HG02970 (cell line): ENCODE measurements around the gene MMP8.

Source experiments
- ATAC-seq: cut with Tn5 transposase; IDR thresholded peaks from one replicate; pipeline ENCODE4 v1.9.1; 2021; ENCODE audit warnings: mild to moderate bottlenecking, moderate library complexity, moderate number of reproducible peaks; ENCODE audit not compliant: unreplicated experiment, low FRiP score

MMP8 gene

DNA sequence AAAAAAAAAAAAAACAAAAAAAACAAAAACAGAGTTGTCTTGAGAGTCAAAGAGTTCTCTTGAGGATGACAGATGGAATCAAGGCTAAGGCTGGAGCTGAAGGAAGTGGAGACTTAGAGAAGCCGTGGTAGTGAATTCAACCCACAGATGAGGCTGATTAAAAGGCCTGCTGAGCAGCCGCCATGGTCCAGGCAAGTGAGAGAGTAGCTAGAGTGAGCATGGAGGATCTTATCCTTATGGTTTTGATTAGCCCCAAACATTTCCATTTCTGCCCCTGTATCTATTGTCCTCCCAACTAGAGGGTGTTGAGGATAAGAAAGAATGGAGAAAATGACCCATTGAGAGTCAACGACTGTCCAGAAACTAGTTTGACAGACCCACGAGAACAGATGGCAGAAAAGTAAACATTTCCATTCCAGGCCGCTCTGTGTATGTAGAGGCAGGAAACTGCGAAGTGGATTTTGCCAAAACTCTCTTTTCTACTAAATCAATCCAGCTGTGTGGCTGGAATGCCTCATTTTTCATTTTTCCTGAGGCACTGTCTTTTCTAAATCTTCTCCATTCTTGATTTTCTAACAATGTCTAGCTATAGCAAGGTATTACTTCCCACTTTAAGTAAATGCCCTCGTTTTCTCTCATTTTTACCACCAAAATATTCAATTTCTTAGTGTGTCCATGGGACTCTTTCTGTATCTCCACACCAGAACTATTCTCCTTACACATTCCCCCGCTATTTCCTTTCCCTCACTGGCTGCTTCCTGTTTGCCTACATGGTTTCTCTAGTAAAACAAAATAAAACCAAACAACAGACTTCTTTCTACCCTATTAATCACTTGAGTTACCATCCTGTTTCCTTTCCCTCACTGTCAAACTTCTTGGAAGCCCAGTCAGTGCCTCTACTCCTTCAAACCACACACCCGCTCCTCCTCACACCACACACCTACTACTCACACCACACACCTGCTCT, 5.4 kb upstream of the MMP8 start:
- no peak for ATAC-seq

DNA sequence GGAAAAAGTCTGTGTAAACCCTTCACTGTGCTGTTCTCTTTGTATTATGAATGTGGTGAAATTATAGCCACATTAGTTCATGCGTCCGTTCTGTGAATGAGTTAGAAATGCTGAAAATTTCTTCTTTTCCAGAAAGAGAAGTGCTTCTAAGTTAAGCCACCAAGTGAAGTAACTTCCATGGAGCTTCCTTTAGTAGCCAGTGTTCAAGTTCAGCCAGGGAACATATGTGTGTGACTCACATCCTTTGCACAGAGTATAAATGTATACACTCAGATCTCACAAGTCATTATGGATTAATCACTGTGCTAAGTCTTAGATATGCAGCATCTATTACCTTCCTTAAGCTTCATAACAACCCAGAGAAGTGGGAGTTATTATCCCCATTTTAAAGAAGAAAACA, 3.1 kb upstream of the MMP8 start:
- no peak for ATAC-seq

DNA sequence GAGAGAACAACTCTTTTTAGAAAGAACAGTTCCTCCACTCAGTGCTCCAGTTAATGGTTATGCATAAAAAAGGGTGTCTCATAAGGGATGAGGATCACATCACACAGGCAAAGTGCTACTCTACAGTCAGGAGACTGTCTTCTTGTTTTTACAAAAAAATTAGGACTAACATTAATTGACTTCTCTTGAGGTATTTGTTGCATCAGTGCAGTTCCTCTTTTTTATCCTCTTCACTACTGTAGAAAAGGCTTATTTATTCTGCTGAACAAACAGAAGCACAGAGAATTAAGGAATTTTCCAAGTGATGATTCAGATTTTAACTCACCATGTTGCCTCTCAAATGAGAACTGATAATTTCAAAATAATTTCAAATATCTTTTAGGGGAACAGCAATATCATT, 1.9 kb downstream of the MMP8 start:
- ATAC-seq = no peak

DNA sequence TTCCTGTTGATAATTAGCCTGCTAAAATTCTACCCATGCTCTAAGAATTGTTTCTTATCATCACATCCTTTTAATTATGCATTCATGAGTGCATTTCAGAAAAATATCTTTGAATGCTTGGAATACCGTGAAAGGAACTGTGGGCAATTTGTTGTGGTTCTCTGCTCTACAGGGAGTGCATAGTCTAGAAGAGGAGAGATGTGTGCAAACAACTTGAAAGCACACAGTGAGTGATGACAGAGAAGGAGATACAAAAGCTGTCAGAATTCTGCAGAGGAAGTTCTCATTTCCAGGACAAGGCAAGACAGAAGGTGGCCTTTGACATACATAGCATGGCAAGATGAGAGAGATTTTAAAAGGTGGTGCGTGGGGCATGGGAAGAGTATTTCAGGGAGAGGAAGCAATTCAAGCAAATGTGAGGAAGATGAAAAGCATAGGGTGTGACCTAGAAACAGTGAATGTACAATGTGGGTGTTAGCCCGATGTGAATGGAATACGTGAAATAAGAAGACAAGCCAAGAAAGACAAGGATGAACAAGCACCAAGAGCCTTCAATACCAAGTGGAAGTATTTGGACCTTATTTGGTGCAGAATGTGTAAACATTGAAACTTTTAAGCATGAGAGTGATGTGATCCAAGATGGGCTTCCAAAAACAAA, 5.0 kb downstream of the MMP8 start:
- no peak for ATAC-seq

DNA sequence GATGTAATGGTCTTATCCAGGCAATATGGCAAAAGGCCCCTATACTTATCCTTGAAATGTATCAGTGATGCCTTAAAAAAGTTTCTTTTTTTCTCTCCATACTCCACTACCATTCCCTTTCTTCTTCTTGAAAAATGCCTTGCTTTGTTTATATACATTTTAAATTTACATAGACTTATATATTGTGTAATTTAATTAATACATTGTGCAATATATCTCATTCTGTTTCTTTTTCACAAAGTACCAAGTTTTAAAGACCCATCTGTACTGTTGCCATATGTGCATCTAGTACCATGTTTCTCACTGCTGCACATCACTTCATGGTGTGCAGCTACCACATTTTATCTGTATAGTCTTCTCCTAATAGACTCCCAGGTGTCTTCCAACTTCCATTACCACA, 7.5 kb downstream of the MMP8 start:
- no peak for ATAC-seq

DNA sequence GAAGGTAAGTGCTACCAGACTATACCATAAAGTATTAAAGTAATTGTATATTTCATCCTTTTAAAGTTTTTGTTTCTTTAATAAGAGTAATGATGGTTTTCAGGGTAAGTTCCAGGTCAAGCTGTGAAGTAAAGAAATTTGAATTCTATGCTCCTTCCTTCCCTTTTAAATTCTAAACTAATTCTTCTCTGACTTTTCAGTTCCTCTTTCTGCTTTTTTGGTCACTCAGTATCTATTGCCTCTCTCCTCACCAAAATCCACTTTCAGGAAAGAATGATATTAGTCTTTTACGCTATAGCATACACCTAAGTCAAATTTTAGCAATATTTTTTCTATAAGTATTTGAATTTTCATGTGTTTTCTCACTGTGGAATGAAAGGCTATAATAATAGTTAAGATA, 8.2 kb downstream of the MMP8 start:
- no peak for ATAC-seq

DNA sequence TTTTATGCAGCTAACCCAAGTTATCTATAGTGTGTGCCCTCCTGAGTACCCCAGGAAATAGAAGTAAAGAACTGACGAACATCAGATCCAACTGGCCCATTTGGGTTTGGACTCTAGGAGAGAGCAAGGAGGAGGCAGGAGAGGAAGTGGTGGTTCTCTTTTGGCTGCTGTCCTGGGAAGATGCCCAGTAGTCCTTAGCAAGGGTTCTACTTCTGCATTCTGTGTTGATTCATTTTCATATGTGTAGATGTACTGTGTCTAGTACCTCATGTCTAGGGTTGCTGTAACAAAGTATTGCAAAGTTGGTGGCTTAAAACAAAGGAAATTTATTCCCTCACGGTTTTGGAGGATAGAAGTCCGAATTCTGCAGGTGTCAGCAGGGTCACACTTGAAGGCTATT, 12.6 kb downstream of the MMP8 start:
- no peak for ATAC-seq

DNA sequence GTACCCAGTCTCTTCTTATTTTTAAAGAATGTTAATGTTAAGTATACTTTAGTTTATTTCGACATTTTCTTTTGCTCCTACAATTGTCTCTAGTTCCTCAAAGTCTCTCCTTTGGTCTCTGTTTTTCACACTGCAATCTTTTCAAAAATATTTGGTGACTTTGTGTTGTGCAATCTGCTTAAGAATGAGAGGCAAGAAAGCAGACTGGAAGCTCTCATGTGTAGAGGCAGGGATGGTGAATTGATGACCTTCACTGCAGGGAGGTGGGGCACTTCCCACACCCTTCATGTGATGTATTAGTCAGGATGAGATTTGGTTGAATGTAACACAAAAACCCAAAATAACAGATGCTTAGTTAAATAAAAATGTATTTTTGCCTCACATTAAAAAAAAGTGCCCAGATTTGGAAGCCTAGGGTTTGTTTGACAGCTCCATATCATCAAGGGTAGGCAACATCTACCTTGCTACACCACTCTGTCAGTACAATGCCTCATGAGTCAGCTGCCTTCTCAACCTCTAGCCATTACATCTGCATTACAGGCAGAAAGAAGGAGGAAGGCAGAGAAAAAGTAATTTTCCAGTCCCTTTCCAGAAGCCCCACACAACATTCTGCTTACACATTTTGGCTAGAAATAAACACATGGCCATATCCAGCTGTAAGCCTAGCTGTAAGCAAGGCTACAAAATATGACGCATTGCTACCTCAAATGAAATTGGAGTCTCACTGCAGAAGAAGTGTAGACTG, 15.4 kb downstream of the MMP8 start:
- no peak for ATAC-seq

DNA sequence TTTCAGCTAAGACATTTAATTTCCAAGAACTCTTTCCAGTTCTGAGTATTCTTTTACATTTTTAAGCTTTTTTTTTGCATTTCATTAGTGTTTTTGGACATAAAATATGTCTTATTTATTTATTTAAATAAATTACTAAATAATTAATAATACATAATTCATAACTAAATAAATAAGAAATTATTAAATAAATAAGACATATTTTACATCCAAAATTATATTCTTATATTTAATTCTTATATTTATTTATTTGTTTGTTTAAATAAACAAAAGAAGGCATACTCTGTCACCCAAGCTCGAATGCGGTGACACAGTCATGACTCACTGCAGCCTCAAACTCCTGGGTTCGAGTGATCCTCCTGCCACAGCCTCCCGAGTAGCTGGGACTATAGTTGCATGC, 16.1 kb downstream of the MMP8 start:
- no peak for ATAC-seq

DNA sequence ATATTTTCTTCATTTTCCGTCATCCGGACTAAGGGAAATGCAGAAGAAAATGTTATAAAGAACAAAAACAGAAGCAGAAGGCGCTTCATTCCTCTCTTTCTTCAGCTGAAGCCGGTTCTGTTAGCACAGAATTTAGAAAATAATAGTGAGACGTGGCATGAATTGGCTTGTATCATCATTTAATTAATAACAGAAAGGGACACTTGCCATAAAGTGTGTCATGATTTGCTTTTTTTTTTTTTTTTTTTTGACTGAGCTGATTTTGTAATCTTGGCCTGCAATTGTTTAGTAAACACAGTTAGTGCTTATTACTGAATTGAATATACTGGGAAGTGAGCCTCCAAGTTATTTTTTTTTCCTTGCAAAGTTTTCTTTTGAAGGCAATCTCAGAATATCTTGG, 19.1 kb downstream of the MMP8 start, which contains the start of gene MMP27:
Gene MMP27 (minus strand): TSS at position 144 of the 400 bp plus-strand sequence. CDS start 55 bp downstream, at position 89.
- no peak for ATAC-seq

DNA sequence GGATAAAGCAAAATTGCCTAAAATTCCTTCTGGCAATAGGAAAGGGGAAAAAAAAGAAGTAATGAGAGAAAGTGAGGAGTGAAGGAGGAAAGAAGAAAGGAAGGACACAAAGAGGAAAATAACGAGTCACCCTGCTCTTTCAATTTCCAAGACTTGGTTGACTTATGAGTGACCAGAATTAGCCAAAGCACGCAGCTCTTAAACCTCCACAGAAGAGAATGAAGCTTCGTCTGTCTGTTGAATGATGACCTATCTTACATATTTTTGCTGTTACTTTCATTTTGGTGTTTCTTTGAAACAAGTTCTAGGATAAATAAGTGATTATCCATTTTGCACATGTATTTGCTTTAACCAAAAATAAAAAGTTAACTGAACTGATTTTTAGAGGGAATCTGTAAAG, 19.9 kb downstream of the MMP8 start:
- ATAC-seq = no peak

DNA sequence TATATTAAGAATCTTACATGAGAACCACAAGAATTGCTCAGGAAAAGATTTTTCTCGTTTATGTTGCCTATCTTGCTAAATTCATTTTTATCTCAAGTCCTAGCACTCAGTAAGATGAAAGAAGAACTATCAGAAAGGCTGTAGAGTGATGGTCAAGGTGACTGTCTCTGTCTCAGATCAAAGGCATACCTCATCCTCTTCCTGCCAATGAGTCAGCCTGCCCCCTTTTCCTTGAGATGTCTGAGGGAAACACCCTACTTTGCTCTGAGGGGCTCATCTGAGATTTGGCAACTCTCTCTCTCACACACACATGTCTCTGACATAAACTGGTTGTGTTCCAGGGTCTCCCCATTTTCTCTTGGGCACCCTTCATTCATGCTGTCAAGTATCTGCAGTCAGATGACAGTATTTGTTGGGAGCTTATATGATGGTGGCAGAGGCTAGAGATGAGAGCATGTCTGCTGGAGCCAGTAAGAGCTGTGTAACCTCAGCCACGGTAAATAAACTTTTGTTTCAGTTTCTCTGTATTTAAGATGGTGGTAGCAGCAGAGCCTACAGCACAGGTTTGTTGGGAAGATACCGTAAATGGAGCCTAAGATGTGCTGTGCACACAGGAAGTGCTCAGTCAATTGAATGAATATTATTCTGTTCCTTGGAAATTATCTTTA, 20.8 kb downstream of the MMP8 start:
- no peak for ATAC-seq

DNA sequence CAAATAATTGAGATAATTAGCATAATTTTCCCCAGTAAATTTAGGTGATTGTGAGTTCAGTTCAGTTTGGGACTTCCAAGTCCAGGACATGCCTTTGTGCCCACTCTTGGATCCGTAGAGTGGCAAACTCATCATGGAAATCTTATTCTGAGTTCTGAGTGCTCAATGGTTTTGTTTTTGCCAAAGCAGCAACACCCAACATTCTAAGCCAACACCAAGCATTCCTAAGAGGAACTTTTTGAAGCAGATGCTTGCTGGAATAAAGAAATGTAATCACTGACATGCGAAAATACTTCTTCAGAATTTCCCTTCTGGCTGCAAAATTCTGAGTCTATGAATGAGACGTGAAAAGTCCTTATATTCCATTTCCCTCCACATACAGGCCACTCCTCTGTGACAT, 29.6 kb downstream of the MMP8 start:
- no peak for ATAC-seq

DNA sequence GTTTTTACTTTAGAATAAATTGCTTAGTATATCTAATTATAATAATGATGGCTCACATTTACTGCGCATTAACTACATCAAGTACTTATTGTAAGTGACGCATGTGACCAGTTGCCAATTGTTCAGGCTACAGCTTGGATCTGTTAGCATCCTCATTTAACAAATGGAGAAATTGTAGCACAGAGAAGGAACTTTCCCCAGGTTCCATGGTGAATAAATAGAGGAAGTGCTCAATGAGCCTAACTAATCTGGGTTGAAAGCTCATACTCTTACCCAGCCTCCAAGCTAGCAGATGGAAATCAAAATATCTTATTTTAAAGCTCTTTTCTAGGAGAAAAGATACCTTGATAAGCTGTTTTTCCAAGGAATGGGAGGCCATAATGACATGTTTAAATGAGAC, 39.0 kb downstream of the MMP8 start:
- no peak for ATAC-seq

DNA sequence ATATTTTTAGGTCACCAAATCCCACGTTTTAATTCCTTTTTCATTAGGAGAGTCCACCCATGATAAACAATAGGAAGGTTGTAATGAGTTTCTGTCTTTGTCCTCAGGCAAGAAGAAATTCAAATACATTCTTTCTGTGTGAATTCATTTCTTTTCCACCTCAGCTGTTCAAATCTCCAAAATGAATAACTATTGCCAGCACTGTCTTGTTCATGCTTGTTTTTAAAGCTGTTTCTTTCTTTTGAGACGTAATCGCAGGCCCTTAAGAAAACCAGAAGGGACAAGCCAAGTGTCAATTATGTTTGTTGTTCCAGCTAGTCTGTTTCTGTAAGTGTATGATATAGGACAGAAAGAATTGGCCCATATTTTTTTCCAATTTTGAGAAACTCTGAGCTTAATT, 39.4 kb downstream of the MMP8 start:
- ATAC-seq = no peak

DNA sequence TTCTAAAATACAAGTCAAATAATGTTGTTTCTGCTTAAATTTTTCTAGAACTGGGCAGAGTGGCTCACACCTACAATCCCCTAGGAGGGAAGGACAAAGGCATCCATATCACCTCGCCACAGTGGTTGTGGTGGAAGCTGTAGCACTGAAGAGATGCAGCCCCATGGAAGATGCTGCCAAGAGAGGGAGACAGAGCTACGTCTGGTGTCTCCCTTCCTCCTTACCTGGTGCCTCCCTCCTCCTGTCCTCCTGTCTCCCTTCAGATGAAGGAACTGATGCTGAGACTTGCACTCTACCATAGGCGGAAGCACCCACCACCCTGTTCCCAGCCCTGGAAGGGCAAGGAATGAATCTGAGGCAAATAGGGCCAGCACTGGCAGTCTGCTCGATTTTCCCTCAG, 41.5 kb downstream of the MMP8 start:
- no peak for ATAC-seq

DNA sequence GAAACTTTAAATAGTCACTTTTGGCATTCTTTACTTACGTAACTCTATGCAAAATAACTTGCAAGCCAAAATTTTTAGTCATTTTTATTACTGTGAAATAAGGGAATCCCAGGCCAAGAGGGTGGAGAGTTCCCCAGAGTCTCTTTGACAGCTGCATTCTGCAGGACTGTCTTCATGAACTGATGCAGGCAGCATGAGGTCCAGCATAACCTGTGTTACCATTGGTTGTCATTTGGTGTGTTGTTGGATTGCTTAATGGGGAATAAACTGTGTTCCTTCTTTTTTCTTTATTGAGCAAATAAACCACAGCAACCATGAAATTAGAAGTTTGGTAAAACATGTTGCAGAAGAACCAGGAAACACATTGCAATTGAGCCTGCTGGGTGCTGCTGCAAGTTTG, 43.8 kb downstream of the MMP8 start:
- ATAC-seq = no peak

DNA sequence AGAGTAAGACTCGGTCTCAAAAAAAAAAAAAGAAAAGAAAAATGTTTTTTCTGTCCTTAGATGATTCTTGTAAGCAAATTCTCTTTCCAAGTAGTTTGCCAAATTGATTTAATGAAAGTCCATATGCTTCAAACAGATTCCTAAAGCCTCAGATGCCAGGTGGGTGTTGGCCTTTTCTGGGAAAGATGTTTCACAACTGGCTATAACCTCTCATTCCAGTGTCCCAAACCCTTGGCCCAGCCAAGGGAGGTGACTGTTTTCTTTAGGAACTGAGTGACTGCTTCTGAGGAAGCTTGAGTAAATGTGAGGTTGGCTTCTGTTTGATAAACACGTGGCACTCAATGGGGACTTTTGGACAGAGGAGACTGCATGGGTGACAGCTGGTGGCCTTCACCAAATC, 46.7 kb downstream of the MMP8 start:
- ATAC-seq = no peak

DNA sequence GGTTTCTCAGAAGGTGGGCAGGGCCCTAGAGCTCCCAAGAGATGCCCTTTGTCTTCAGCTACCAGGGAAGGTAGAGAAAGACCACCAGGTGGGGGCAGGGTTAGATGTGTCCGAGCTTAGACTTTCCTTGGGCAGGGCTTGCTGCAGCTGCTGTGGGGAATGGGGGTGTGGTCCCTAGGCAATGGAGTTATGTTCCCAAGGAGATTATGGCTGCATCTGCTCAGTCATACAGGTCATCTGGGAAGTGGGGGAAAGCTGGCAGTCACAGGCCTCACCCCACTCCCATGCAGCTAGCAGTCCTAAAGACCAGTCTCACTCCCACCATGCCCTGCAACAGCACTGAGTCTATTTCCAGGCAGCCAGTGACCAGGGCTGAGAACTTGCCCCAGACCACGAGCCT, 48.7 kb downstream of the MMP8 start:
- ATAC-seq = no peak

DNA sequence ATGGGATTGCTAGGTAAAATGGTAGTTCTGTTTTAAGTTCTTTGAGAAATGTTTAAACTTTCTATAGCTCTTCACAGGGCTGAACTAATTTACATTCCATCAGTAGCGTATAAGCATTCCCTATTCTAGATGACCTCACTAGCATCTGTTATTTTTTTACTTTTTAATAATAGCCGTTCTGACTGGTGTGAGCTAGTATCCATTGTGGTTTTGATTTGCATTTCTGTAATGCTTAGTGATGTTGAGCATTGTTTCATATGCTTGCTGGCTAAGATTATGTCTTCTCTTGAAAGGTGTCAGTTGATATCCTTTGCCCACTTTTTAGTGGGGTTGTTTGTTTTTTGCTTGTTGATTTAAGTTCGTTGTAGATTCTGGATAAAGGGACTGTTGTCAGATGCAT, 55.1 kb downstream of the MMP8 start:
- ATAC-seq = no peak
